Endodermal cell (in vitro differentiated cells): Measurements from ENCODE around the gene DDX50. TPM values are rescaled to one million over a fixed set of nuclear protein-coding genes. Genes with fewer than 3 reads are reported as not detected.
"Not testable (repeated sequence)": the region's sequence is repeated elsewhere in the genome, so short reads cannot be mapped to it uniquely, and the experiment has no call there.

ENCODE experiments used
- DNase-seq: peaks from one replicate; pipeline ENCODE4 v3.0.0-alpha.2; 2017
- H3K27ac ChIP-seq: 2 replicates; pipeline ENCODE4 v1.5.1; 2013; ENCODE audit warnings: mild to moderate bottlenecking, low read depth, low read length, moderate library complexity
- H3K27me3 ChIP-seq: 2 replicates; pipeline ENCODE4 v1.6.1; 2013; ENCODE audit warnings: mild to moderate bottlenecking, low read length, moderate library complexity; ENCODE audit not compliant: insufficient read depth, control insufficient read depth, poor library complexity, severe bottlenecking
- H3K36me3 ChIP-seq: 2 replicates; pipeline ENCODE4 v1.7.0; 2013; ENCODE audit warnings: mild to moderate bottlenecking, low read length, moderate library complexity; ENCODE audit not compliant: control insufficient read depth, insufficient read depth
- H3K4me1 ChIP-seq: one replicate; pipeline ENCODE4 v1.7.0; 2013; ENCODE audit warnings: low read length; ENCODE audit not compliant: control insufficient read depth, insufficient read depth
- H3K4me3 ChIP-seq: 2 replicates; pipeline ENCODE4 v1.5.1; 2013; ENCODE audit warnings: mild to moderate bottlenecking, low read length, moderate library complexity
- H3K9ac ChIP-seq: 2 replicates; pipeline ENCODE4 v1.6.1; 2013; ENCODE audit warnings: mild to moderate bottlenecking, low read length, moderate library complexity; ENCODE audit not compliant: poor library complexity, severe bottlenecking; ENCODE audit errors: extremely low read depth
- H3K9me3 ChIP-seq: 2 replicates; pipeline ENCODE4 v1.6.1; 2013; ENCODE audit warnings: mild to moderate bottlenecking, low read length, moderate library complexity; ENCODE audit not compliant: control insufficient read depth
- H3K27ac Mint-ChIP-seq: 2 replicates; pipeline ENCODE4 v1.8.0; 2020; ENCODE audit warnings: mixed read lengths
- H3K27me3 Mint-ChIP-seq: 2 replicates; pipeline ENCODE4 v1.8.0; 2021; ENCODE audit warnings: mild to moderate bottlenecking, mixed read lengths; ENCODE audit not compliant: insufficient read depth
- H3K36me3 Mint-ChIP-seq: 2 replicates; pipeline ENCODE4 v1.8.0; 2020; ENCODE audit warnings: low read depth, mixed read lengths
- H3K4me1 Mint-ChIP-seq: 2 replicates; pipeline ENCODE4 v1.8.0; 2020; ENCODE audit warnings: mixed read lengths
- H3K4me3 Mint-ChIP-seq: 2 replicates; pipeline ENCODE4 v1.8.0; 2020; ENCODE audit warnings: mild to moderate bottlenecking, moderate library complexity, mixed read lengths
- H3K9me3 Mint-ChIP-seq: 2 replicates; pipeline ENCODE4 v1.8.0; 2020; ENCODE audit warnings: mild to moderate bottlenecking, mixed read lengths
- WGBS, 2 experiments: methylation state at CpG; one replicate each; pipeline versions ENCODE4 v1.1.5 to v1.1.7; 2013; ENCODE audit warnings: missing lambda C conversion rate in 2 of 2, mixed read lengths in 1 of 2; ENCODE audit not compliant: insufficient coverage in 1 of 2, insufficient read length in 1 of 2; 5-methylcytosine and 5-hydroxymethylcytosine counted together
- total RNA-seq, 2 donors: library from RNA; stranded (reverse); fragmentation: NEBNext Ultra II Directional in 1 of 2; extraction: Animal tissue kit (Norgen Biotek cat#: 25700) in 1 of 2; gene quantifications; 2 replicates in 1 of 2; 3 replicates in 1 of 2; pipeline ENCODE4 v1.2.1, GENCODE V29; 2021
- TF ChIP-seq, protein P1 (sequence below): fragments of 200-600 bp; sonication (generic); conservative IDR thresholded peaks from 2 replicates; pipeline ENCODE4 v1.5.0; 2021; ENCODE audit warnings: antibody characterized with exemption, mild to moderate bottlenecking

DDX50 gene
- total RNA-seq, 2 donors from 2014 or later = 38.0 to 46.5 TPM

DNA sequence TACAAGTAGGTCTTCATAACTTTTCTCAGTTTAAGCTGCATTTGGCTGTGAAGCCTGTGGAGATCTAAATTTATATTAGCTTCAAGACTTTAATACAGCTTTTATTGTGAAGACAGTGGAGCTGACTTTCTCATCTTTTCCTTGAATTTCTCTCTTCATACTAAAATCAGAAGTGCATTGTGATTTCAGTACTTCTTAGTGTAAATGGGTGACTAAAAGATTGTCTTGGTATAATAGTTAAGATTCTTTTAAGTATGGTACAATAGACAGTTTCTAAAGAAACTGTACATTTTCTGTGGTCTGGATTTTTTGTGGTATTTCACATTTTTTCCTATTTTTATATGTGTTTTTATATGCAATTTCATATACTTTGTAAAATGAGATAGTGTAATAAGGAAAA, 33.9 kb downstream of the DDX50 start:
- Mint-ChIP-seq H3K36me3 (peaks cover 49% of the 10 kb centered on the region), H3K4me1 (no peaks in the 10 kb centered on the region)
- peaks cover 70% of the 10 kb centered on the region for H3K36me3 ChIP-seq

DNA sequence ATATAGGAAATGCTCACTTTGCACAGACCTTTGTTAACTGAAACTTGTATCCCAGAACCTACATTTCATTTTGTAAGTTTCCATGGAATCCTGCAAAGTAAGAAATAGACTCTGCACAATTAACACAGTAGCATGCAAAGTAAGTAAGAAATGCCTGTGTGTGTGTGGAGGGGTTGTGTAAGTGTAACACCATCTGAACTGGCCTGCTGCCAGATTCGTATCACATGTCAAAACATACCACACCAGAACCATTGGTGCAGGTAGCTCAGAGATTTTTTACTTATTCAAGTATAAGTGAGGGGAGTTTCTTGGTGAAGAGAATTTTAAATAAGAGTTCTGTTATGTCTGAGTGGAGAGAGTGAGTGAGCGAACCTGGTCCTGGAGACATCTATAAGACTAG, 37.0 kb downstream of the DDX50 start:
- Mint-ChIP-seq H3K4me3 (no peak overlapping the region), H3K36me3 (peaks cover 42% of the 10 kb centered on the region), H3K27me3 (no peaks in the 10 kb centered on the region), H3K27ac (no peak overlapping the region), H3K9me3 (no peaks in the 10 kb centered on the region), H3K4me1 (no peaks in the 10 kb centered on the region)
- no peak overlapping the region for H3K9ac ChIP-seq
- no peak overlapping the region for H3K27ac ChIP-seq
- TF ChIP-seq, protein P1, sequence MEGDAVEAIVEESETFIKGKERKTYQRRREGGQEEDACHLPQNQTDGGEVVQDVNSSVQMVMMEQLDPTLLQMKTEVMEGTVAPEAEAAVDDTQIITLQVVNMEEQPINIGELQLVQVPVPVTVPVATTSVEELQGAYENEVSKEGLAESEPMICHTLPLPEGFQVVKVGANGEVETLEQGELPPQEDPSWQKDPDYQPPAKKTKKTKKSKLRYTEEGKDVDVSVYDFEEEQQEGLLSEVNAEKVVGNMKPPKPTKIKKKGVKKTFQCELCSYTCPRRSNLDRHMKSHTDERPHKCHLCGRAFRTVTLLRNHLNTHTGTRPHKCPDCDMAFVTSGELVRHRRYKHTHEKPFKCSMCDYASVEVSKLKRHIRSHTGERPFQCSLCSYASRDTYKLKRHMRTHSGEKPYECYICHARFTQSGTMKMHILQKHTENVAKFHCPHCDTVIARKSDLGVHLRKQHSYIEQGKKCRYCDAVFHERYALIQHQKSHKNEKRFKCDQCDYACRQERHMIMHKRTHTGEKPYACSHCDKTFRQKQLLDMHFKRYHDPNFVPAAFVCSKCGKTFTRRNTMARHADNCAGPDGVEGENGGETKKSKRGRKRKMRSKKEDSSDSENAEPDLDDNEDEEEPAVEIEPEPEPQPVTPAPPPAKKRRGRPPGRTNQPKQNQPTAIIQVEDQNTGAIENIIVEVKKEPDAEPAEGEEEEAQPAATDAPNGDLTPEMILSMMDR = no peak
- H3K4me1 ChIP-seq = no peaks in the 10 kb centered on the region
- DNase-seq = no peak
- no peaks in the 10 kb centered on the region for H3K9me3 ChIP-seq
- H3K27me3 ChIP-seq = no peaks in the 10 kb centered on the region
- H3K36me3 ChIP-seq = peaks cover 63% of the 10 kb centered on the region
- no peak overlapping the region for H3K4me3 ChIP-seq
- 93% methylated on average over 1 of the region's 2 CpGs; no CpG with 5 or more reads in 1 of the 2 experiments for WGBS, 2 experiments

More for the DNA sequence above, 33.9 kb downstream of the DDX50 start:
- H3K9me3 Mint-ChIP-seq = no peaks in the 10 kb centered on the region
- H3K4me1 ChIP-seq = no peaks in the 10 kb centered on the region
- H3K9me3 ChIP-seq = no peaks in the 10 kb centered on the region
- no peaks in the 10 kb centered on the region for H3K27me3 Mint-ChIP-seq
- H3K4me3 Mint-ChIP-seq = no peak overlapping the region
- no peak for DNase-seq
- TF ChIP-seq, protein P1 = no peak
- no peak overlapping the region for H3K9ac ChIP-seq
- no peak overlapping the region for H3K27ac Mint-ChIP-seq
- no peak overlapping the region for H3K4me3 ChIP-seq
- no peaks in the 10 kb centered on the region for H3K27me3 ChIP-seq
- H3K27ac ChIP-seq = no peak overlapping the region

DNA sequence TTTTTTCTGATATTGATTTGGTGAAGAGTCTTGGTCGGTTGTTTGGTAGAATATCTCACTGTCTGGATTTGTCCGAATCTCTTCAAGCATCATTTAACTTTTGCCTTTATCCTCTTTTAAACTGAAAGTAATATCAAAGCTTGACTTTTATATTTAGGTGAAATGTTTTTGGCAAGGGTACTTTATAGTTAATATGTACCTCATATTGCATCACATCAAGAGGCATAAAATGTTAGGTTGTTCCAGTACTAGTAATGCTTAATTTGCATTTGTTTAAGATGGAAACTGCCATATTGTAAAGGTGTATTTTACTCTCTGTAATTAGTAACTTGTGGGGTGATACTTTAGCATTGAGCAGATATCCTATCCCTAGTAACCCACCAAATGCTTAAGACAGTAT, 37.8 kb downstream of the DDX50 start:
- no peak overlapping the region for H3K4me3 Mint-ChIP-seq
- 88% methylated on average over 2 of the region's 2 CpGs; no CpG with 5 or more reads in 1 of the 2 experiments for WGBS, 2 experiments
- Histone ChIP-seq H3K4me1 (no peaks in the 10 kb centered on the region), H3K36me3 (peaks cover 65% of the 10 kb centered on the region), H3K9me3 (no peaks in the 10 kb centered on the region), H3K4me3 (no peak overlapping the region), H3K27me3 (no peaks in the 10 kb centered on the region), H3K27ac (no peak overlapping the region), H3K9ac (no peak overlapping the region)
- TF ChIP-seq, protein P1 = no peak
- no peaks in the 10 kb centered on the region for H3K27me3 Mint-ChIP-seq
- no peak overlapping the region for H3K27ac Mint-ChIP-seq
- H3K9me3 Mint-ChIP-seq = no peaks in the 10 kb centered on the region
- no peaks in the 10 kb centered on the region for H3K4me1 Mint-ChIP-seq
- DNase-seq = no peak
- peaks cover 44% of the 10 kb centered on the region for H3K36me3 Mint-ChIP-seq

DNA sequence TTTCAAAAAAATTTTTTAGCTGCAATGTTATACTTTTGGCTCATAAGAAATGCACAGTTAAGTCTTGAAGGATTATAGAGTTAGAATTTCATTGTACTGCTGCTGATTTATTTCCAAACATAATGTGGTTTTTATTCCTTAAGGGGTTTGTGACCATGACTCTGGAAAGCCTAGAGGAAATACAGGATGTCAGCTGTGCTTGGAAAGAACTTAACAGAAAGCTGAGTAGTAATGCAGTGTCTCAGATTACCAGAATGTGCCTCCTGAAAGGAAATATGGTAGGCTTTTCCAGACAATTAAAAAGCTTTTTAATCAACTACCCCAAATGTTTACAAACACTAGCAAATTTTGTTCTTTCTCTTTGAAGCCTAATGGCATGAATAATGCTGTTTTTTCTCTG, 39.8 kb downstream of the DDX50 start:
- not testable (repeated sequence) for H3K4me1 Mint-ChIP-seq, H3K27me3 Mint-ChIP-seq, H3K9me3 Mint-ChIP-seq, H3K9me3 ChIP-seq, H3K27ac Mint-ChIP-seq, H3K4me3 ChIP-seq, H3K9ac ChIP-seq, H3K27me3 ChIP-seq, DNase-seq, H3K4me3 Mint-ChIP-seq, H3K4me1 ChIP-seq, H3K27ac ChIP-seq
- H3K36me3 ChIP-seq = peaks cover 61% of the 10 kb centered on the region
- peaks cover 29% of the 10 kb centered on the region for H3K36me3 Mint-ChIP-seq
